Measurements from ENCODE around the gene IQSEC3.

IQSEC3 gene

DNA sequence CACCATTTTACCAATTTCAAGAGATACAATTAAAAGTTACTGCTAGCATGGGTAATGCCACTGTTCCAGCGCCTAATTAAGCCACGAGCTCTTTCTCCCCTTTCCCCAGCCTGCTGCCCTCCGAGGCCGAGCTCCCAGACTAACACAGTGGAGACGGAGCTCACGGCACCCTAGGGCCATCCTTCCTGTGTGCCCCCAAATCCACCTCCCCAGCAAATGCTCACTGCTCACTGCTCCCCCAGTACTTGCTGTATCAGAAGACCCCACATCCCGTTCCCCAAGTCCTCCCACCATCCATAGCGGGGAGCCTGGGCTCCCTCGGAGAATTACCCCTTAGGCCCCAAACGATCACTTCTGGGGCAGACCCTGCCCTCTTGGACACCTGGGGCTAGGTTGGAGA is 104.7 kb downstream of the IQSEC3 start:
- H3K27ac ChIP-seq (ENCODE audit: extremely low read depth, low read depth, low read length): no peak overlapping the region
- H3K4me3 ChIP-seq (ENCODE audit: low read depth, low read length): no peak overlapping the region
- no peaks in the 10 kb centered on the region for H3K4me1 ChIP-seq (ENCODE audit: control insufficient read depth, insufficient read depth, low read length)
- no peak for TF ChIP-seq ZNF777 (tag by site-specific recombination; IDR thresholded peaks at IDR 0.05; ENCODE audit: borderline replicate concordance)
- TF ChIP-seq YY1 (tag by site-specific recombination; IDR thresholded peaks at IDR 0.05): no peak
- TF ChIP-seq ZNF214 (tag by site-specific recombination; IDR thresholded peaks at IDR 0.05; ENCODE audit: borderline replicate concordance): no peak
- no peak for TF ChIP-seq ZNF704 (tag by site-specific recombination; IDR thresholded peaks at IDR 0.05)
- TF ChIP-seq HOXA7 (CRISPR knock-in tag; IDR thresholded peaks at IDR 0.05; ENCODE audit: borderline replicate concordance): no peak
- TF ChIP-seq GFI1B (tag by site-specific recombination; IDR thresholded peaks at IDR 0.05): no peak
- TF ChIP-seq, protein P1, sequence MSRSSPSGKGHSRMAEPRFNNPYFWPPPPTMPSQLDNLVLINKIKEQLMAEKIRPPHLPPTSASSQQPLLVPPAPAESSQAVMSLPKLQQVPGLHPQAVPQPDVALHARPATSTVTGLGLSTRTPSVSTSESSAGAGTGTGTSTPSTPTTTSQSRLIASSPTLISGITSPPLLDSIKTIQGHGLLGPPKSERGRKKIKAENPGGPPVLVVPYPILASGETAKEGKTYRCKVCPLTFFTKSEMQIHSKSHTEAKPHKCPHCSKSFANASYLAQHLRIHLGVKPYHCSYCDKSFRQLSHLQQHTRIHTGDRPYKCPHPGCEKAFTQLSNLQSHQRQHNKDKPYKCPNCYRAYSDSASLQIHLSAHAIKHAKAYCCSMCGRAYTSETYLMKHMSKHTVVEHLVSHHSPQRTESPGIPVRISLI (tag by site-specific recombination; IDR thresholded peaks at IDR 0.05): no peak
- TF ChIP-seq, protein P2, sequence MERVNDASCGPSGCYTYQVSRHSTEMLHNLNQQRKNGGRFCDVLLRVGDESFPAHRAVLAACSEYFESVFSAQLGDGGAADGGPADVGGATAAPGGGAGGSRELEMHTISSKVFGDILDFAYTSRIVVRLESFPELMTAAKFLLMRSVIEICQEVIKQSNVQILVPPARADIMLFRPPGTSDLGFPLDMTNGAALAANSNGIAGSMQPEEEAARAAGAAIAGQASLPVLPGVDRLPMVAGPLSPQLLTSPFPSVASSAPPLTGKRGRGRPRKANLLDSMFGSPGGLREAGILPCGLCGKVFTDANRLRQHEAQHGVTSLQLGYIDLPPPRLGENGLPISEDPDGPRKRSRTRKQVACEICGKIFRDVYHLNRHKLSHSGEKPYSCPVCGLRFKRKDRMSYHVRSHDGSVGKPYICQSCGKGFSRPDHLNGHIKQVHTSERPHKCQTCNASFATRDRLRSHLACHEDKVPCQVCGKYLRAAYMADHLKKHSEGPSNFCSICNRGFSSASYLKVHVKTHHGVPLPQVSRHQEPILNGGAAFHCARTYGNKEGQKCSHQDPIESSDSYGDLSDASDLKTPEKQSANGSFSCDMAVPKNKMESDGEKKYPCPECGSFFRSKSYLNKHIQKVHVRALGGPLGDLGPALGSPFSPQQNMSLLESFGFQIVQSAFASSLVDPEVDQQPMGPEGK (tag by site-specific recombination; IDR thresholded peaks at IDR 0.05): no peak
- no peak for TF ChIP-seq KLF7 (tag by site-specific recombination; IDR thresholded peaks at IDR 0.05; ENCODE audit: borderline replicate concordance)
- TF ChIP-seq SP2 (tag by site-specific recombination; IDR thresholded peaks at IDR 0.05): no peak
- no peak for TF ChIP-seq GLIS2 (tag by site-specific recombination; IDR thresholded peaks at IDR 0.05)
- ChIA-PET POLR2A (no interaction called here), CTCF (interaction anchor here (1.5 to 2.4 kb wide), 3 partner anchors 13 to 18 kb away, joined by 3 to 11 read pairs (median 8); no protein-coding TSS in a partner anchor)
- H3K36me3 ChIP-seq (ENCODE audit: control insufficient read depth in 2 of 2, insufficient read depth in 1 of 2, low read length in 2 of 2): no peaks in the 10 kb centered on the region
- H3K9me3 ChIP-seq (ENCODE audit: control insufficient read depth, insufficient read depth, low read depth, low read length): no peaks in the 10 kb centered on the region

- no peak overlapping the region for H3K27ac ChIP-seq (ENCODE audit: extremely low read depth, low read depth, low read length)
- H3K4me3 ChIP-seq (ENCODE audit: low read depth, low read length): no peak overlapping the region
- CTCF ChIA-PET: interaction anchor here (1.5 to 2.4 kb wide), 3 partner anchors 14 to 19 kb away, joined by 3 to 11 read pairs (median 8); no protein-coding TSS in a partner anchor
- H3K4me1 ChIP-seq (ENCODE audit: control insufficient read depth, insufficient read depth, low read length): no peaks in the 10 kb centered on the region
- POLR2A ChIA-PET: interaction anchor here (1.1 kb wide), 1 partner anchor 26 kb away, joined by 3 read pairs; no protein-coding TSS in a partner anchor
- H3K9me3 ChIP-seq (ENCODE audit: control insufficient read depth, insufficient read depth, low read depth, low read length): no peaks in the 10 kb centered on the region
- no peaks in the 10 kb centered on the region for H3K36me3 ChIP-seq (ENCODE audit: control insufficient read depth in 2 of 2, insufficient read depth in 1 of 2, low read length in 2 of 2)
- TF ChIP-seq ZNF37A (tag by site-specific recombination; IDR thresholded peaks at IDR 0.05): no peak
- no peak for TF ChIP-seq ZNF175 (tag by site-specific recombination; IDR thresholded peaks at IDR 0.05)
- TF ChIP-seq ZFP3 (tag by site-specific recombination; IDR thresholded peaks at IDR 0.05; ENCODE audit: low read depth): no peak
- TF ChIP-seq SP7 (tag by site-specific recombination; IDR thresholded peaks at IDR 0.05): no peak
- TF ChIP-seq, protein P3, sequence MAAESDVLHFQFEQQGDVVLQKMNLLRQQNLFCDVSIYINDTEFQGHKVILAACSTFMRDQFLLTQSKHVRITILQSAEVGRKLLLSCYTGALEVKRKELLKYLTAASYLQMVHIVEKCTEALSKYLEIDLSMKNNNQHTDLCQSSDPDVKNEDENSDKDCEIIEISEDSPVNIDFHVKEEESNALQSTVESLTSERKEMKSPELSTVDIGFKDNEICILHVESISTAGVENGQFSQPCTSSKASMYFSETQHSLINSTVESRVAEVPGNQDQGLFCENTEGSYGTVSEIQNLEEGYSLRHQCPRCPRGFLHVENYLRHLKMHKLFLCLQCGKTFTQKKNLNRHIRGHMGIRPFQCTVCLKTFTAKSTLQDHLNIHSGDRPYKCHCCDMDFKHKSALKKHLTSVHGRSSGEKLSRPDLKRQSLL (tag by site-specific recombination; IDR thresholded peaks at IDR 0.05): no peak
- no peak for TF ChIP-seq PRDM4 (tag by site-specific recombination; IDR thresholded peaks at IDR 0.05)
- TF ChIP-seq HOXD13 (CRISPR knock-in tag; IDR thresholded peaks at IDR 0.05; ENCODE audit: borderline replicate concordance): no peak
- TF ChIP-seq, protein P4, sequence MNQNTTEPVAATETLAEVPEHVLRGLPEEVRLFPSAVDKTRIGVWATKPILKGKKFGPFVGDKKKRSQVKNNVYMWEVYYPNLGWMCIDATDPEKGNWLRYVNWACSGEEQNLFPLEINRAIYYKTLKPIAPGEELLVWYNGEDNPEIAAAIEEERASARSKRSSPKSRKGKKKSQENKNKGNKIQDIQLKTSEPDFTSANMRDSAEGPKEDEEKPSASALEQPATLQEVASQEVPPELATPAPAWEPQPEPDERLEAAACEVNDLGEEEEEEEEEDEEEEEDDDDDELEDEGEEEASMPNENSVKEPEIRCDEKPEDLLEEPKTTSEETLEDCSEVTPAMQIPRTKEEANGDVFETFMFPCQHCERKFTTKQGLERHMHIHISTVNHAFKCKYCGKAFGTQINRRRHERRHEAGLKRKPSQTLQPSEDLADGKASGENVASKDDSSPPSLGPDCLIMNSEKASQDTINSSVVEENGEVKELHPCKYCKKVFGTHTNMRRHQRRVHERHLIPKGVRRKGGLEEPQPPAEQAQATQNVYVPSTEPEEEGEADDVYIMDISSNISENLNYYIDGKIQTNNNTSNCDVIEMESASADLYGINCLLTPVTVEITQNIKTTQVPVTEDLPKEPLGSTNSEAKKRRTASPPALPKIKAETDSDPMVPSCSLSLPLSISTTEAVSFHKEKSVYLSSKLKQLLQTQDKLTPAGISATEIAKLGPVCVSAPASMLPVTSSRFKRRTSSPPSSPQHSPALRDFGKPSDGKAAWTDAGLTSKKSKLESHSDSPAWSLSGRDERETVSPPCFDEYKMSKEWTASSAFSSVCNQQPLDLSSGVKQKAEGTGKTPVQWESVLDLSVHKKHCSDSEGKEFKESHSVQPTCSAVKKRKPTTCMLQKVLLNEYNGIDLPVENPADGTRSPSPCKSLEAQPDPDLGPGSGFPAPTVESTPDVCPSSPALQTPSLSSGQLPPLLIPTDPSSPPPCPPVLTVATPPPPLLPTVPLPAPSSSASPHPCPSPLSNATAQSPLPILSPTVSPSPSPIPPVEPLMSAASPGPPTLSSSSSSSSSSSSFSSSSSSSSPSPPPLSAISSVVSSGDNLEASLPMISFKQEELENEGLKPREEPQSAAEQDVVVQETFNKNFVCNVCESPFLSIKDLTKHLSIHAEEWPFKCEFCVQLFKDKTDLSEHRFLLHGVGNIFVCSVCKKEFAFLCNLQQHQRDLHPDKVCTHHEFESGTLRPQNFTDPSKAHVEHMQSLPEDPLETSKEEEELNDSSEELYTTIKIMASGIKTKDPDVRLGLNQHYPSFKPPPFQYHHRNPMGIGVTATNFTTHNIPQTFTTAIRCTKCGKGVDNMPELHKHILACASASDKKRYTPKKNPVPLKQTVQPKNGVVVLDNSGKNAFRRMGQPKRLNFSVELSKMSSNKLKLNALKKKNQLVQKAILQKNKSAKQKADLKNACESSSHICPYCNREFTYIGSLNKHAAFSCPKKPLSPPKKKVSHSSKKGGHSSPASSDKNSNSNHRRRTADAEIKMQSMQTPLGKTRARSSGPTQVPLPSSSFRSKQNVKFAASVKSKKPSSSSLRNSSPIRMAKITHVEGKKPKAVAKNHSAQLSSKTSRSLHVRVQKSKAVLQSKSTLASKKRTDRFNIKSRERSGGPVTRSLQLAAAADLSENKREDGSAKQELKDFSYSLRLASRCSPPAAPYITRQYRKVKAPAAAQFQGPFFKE (tag by site-specific recombination; IDR thresholded peaks at IDR 0.05; ENCODE audit: borderline replicate concordance): no peak
These were observed 105.4 kb downstream of the IQSEC3 start for GRCh38 chr12:171743-172676.
